H1 (cell line): ENCODE data around the gene NLK.

Source experiments
- CTCF ChIP-seq, 3 experiments: IDR thresholded peaks; 1 replicate in 2 of 3; 2 replicates in 1 of 3; pipeline versions ENCODE4 v1.5.1 to v1.6.1; 2011; ENCODE audit warnings: low read length in 3 of 3, mild to moderate bottlenecking in 3 of 3, inconsistent platforms in 2 of 3, low read depth in 1 of 3, moderate library complexity in 1 of 3; ENCODE audit not compliant: insufficient read depth in 1 of 3; ENCODE audit errors: control extremely low read depth in 1 of 3
- EP300 ChIP-seq, 2 experiments: IDR thresholded peaks; 1 replicate in 1 of 2; 2 replicates in 1 of 2; pipeline ENCODE4 v1.6.1; 2011 to 2012; ENCODE audit warnings: low read depth in 2 of 2, low read length in 2 of 2, mild to moderate bottlenecking in 2 of 2, borderline replicate concordance in 1 of 2, inconsistent platforms in 1 of 2, moderate library complexity in 1 of 2
- EZH2 ChIP-seq: fragments of 200-600 bp; sonication (generic); IDR thresholded peaks from 2 replicates; pipeline ENCODE4 v1.7.1; 2012; ENCODE audit warnings: low read depth, mild to moderate bottlenecking, moderate library complexity, low read length, inconsistent platforms; ENCODE audit not compliant: severe bottlenecking
- POLR2AphosphoS5 ChIP-seq: IDR thresholded peaks from 2 replicates; pipeline ENCODE4 v1.6.1; 2011; ENCODE audit warnings: low read depth, low read length
- RAD21 ChIP-seq, 2 experiments: IDR thresholded peaks in 1 of 2; conservative IDR thresholded peaks in 1 of 2; 2 replicates each; pipeline ENCODE4 v1.6.1; 2011; ENCODE audit warnings: low read depth in 2 of 2, low read length in 2 of 2, improper control_type of control experiment in 1 of 2, inconsistent platforms in 1 of 2, mild to moderate bottlenecking in 1 of 2, moderate library complexity in 1 of 2
- SP1 ChIP-seq: IDR thresholded peaks from 2 replicates; pipeline ENCODE4 v1.6.1; 2011; ENCODE audit warnings: low read depth, low read length
- TF ChIP-seq, protein P1 (sequence below): IDR thresholded peaks from 2 replicates; pipeline ENCODE4 v1.6.1; 2012; ENCODE audit warnings: inconsistent platforms
- TF ChIP-seq, protein P2 (sequence below): IDR thresholded peaks from 2 replicates; pipeline ENCODE4 v1.6.1; 2011; ENCODE audit warnings: low read length, improper control_type of control experiment

GRCh38 chr17:28093999-28094716 lies 51.7 kb downstream of the NLK start:
- TF ChIP-seq POLR2AphosphoS5 (peak; percentile 49; the same call in 1 of the 2 replicates), CTCF (IDR thresholded peaks at IDR 0.05; ENCODE audit: control extremely low read depth in 1 of 3, insufficient read depth in 1 of 3, low read depth in 1 of 3, low read length in 3 of 3) (no peak), RAD21 (IDR thresholded peaks at IDR 0.05 in 1 of 2, conservative IDR thresholded peaks at IDR 0.05 in 1 of 2; ENCODE audit: low read depth in 2 of 2, low read length in 2 of 2) (no peak), EZH2 (no peak), SP1 (no peak), EP300 (IDR thresholded peaks at IDR 0.05; ENCODE audit: borderline replicate concordance in 1 of 2, low read depth in 2 of 2, low read length in 2 of 2) (no peak)
- TF ChIP-seq, protein P1, sequence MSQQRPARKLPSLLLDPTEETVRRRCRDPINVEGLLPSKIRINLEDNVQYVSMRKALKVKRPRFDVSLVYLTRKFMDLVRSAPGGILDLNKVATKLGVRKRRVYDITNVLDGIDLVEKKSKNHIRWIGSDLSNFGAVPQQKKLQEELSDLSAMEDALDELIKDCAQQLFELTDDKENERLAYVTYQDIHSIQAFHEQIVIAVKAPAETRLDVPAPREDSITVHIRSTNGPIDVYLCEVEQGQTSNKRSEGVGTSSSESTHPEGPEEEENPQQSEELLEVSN, result no peak
- TF ChIP-seq, protein P2, sequence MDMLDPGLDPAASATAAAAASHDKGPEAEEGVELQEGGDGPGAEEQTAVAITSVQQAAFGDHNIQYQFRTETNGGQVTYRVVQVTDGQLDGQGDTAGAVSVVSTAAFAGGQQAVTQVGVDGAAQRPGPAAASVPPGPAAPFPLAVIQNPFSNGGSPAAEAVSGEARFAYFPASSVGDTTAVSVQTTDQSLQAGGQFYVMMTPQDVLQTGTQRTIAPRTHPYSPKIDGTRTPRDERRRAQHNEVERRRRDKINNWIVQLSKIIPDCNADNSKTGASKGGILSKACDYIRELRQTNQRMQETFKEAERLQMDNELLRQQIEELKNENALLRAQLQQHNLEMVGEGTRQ, result no peak
